ENCODE data around the gene ATRX.

DNA sequence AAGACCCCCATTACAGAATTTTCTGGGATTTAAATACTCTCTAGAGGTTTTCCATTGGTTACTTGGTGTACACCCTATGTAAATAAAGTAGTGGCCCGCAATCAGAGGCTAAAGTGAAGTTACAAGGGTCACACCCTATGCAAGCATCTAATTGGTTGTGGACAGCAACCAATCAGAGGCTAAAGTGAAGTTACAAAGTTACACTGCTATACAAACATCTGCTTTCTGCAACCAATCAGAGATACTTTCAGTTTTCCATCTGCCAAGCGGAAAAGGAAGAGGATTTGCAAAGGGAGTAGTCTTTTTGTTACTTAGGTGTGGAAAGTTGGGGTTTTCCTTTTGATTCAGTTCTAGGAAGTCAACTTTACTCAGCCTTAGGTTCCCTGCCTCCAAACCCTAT, 2.0 kb upstream of the ATRX start:
- TF ChIP-seq, protein P1, sequence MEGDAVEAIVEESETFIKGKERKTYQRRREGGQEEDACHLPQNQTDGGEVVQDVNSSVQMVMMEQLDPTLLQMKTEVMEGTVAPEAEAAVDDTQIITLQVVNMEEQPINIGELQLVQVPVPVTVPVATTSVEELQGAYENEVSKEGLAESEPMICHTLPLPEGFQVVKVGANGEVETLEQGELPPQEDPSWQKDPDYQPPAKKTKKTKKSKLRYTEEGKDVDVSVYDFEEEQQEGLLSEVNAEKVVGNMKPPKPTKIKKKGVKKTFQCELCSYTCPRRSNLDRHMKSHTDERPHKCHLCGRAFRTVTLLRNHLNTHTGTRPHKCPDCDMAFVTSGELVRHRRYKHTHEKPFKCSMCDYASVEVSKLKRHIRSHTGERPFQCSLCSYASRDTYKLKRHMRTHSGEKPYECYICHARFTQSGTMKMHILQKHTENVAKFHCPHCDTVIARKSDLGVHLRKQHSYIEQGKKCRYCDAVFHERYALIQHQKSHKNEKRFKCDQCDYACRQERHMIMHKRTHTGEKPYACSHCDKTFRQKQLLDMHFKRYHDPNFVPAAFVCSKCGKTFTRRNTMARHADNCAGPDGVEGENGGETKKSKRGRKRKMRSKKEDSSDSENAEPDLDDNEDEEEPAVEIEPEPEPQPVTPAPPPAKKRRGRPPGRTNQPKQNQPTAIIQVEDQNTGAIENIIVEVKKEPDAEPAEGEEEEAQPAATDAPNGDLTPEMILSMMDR (IDR thresholded peaks at IDR 0.05; ENCODE audit: control extremely low read depth in 1 of 3, insufficient read depth in 1 of 3, low read depth in 1 of 3, low read length in 3 of 3) = no peak
- TF ChIP-seq RAD21 (IDR thresholded peaks at IDR 0.05 in 1 of 2, conservative IDR thresholded peaks at IDR 0.05 in 1 of 2; ENCODE audit: low read depth in 2 of 2, low read length in 2 of 2) (no peak), YY1 (IDR thresholded peaks at IDR 0.05; ENCODE audit: low read depth, low read length) (no peak), POLR2A (IDR thresholded peaks at IDR 0.05; ENCODE audit: control extremely low read depth in 1 of 2, low read depth in 2 of 2, low read length in 2 of 2) (no peak), SP1 (IDR thresholded peaks at IDR 0.05; ENCODE audit: low read depth, low read length) (no peak), TAF1 (IDR thresholded peaks at IDR 0.05; ENCODE audit: low read depth, low read length) (no peak), MAFK (IDR thresholded peaks at IDR 0.05; ENCODE audit: low read depth, low read length) (no peak), POLR2AphosphoS5 (IDR thresholded peaks at IDR 0.05; ENCODE audit: low read depth, low read length) (no peak), HDAC2 (IDR thresholded peaks at IDR 0.05; ENCODE audit: borderline replicate concordance in 1 of 2, low read depth in 2 of 2, low read length in 2 of 2) (no peak)
- TF ChIP-seq, protein P2, sequence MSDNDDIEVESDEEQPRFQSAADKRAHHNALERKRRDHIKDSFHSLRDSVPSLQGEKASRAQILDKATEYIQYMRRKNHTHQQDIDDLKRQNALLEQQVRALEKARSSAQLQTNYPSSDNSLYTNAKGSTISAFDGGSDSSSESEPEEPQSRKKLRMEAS (IDR thresholded peaks at IDR 0.05) = no peak

All from H1 (cell line).